GDM1 (cell line): ENCODE results near the gene NDUFS6.
"Not testable (repeated sequence)": the region's sequence is repeated elsewhere in the genome, so short reads cannot be mapped to it uniquely, and the experiment has no call there.

Source experiments
- DNase-seq: peaks from one replicate; lab custom pipeline; 2025; lab: John Stamatoyannopoulos, UW

NDUFS6 gene

GRCh38 chr5:1798589-1798988 lies 2.6 kb upstream of the NDUFS6 start:
- not testable (repeated sequence) for DNase-seq

- no peak for DNase-seq
Measured at GRCh38 chr5:1799110-1799601, 2.1 kb upstream of the NDUFS6 start.

- peak; percentile 88 for DNase-seq
Measured at GRCh38 chr5:1799602-1800471, 1.4 kb upstream of the NDUFS6 start, which contains the start of gene MRPL36. Gene MRPL36 (minus strand): TSS chr5:1799837. CDS start chr5:1798935, 902 bp downstream.

GRCh38 chr5:1800472-1801221 lies 560 bp upstream of the NDUFS6 start:
- no peak for DNase-seq

GRCh38 chr5:1801967-1802295 lies 724 bp downstream of the NDUFS6 start:
- DNase-seq = no peak

- no peak for DNase-seq
Measured at GRCh38 chr5:1803192-1803591, 2.0 kb downstream of the NDUFS6 start.

- no peak for DNase-seq
Measured at GRCh38 chr5:1804001-1804690, 2.9 kb downstream of the NDUFS6 start.

GRCh38 chr5:1805326-1805725 lies 4.1 kb downstream of the NDUFS6 start:
- DNase-seq = no peak

GRCh38 chr5:1805736-1806135 lies 4.5 kb downstream of the NDUFS6 start:
- DNase-seq = no peak

GRCh38 chr5:1806199-1806598 lies 5.0 kb downstream of the NDUFS6 start:
- no peak for DNase-seq

- DNase-seq = no peak
Measured at GRCh38 chr5:1806974-1807373, 5.8 kb downstream of the NDUFS6 start.

- DNase-seq = no peak
Measured at GRCh38 chr5:1807451-1808185, 6.4 kb downstream of the NDUFS6 start.

GRCh38 chr5:1808439-1808838 lies 7.2 kb downstream of the NDUFS6 start:
- DNase-seq = no peak

- DNase-seq = no peak
Measured at GRCh38 chr5:1809416-1810035, 8.3 kb downstream of the NDUFS6 start.

- DNase-seq = no peak
Measured at GRCh38 chr5:1810581-1811101, 9.4 kb downstream of the NDUFS6 start.

GRCh38 chr5:1814183-1815020 lies 13.2 kb downstream of the NDUFS6 start:
- no peak for DNase-seq

GRCh38 chr5:1815071-1815786 lies 14.0 kb downstream of the NDUFS6 start:
- DNase-seq = no peak

GRCh38 chr5:1815881-1816292 lies 14.7 kb downstream of the NDUFS6 start:
- DNase-seq = no peak

GRCh38 chr5:1816495-1817089 lies 15.4 kb downstream of the NDUFS6 start:
- DNase-seq = not testable (repeated sequence)
